GM18507 (cell line): ENCODE measurements around the gene MPC1.
"Not testable (repeated sequence)": the region's sequence is repeated elsewhere in the genome, so short reads cannot be mapped to it uniquely, and the experiment has no call there.

Source experiments
- DNase-seq: peaks from one replicate; pipeline ENCODE4 v3.0.0; 2011; ENCODE audit warnings: low read depth; ENCODE audit not compliant: insufficient read length; ENCODE audit errors: extremely low spot score
- FAIRE-seq: peaks from 2 replicates; lab custom pipeline; 2011; peaks lifted over from hg19 to GRCh38; lab: Jason Lieb, UNC

The MPC1 gene

DNA sequence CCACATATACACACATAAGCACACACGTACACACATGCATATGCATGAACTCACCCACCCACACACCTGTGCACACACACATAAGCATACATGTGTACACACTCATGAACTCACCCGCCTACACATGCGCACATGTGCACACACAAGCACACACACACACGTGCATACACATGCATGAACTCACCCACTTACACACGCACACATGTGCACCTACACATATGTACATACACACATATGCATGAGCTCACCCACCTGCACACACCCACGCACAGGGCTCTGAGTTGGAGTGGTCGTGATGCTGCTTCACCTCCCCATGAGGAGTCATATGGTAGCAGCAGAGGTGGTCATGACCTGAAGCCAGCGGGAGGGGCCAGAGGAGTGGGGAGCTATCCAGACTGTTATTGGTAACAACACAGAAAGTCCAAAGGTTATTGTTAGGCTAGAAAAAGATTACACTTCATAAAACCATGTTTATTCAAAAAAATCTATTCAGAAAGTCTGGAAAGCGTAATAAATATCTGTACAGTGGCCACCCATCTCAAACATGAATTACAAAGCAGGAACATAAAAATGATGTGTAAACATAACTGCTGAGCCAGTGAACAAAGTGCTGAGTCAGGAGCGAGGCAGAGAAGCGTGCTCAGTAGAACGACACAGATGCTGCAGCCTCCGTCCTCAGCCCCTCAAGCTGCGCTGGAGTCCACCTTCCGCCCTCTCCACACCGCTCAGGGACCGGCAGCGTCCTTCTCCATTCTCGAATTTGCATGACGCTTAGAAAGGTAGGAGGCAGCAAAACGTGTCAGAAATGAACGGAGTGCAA lies 26.4 kb upstream of the MPC1 start:
- FAIRE-seq = no peak
- no peak for DNase-seq

DNA sequence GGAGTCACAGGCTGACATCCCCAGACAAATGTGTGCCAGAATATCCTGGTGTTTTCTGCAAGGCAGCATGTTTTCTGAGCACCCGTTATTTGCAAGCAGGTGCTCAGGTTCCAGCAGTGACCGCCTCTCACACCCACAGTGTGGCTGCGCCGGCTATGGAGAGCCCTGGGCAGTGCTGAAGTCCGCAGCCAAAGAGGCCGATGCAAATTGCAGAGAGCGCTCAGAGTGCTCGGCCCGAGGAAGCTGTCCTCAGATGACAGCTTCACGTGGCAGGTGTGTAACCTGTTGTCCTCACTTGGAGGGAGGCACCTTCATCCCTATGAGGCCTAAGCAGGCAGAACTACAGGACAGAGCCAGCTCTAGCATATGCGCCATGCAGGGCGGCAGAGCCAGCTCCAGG lies 23.5 kb upstream of the MPC1 start:
- DNase-seq = no peak
- no peak for FAIRE-seq

DNA sequence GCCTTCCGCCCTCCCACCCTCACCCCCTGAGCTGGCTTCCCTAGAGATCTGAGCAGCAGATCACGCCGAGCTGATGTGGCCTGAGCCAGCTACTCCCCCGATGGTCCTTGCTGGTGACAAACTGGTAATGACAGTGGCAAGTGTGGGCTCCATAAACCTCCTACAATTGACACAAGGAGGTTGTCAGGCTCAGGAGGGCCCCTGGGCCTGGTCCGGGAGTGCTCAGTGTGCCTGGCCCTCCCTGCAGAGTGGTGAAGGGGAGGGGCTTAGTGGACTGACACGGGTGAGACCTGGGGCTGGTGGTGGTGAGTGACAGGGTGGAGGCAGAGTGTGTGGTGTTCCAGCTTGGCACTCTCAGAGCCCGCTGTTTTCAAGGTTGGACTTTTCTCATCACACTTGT lies 22.6 kb upstream of the MPC1 start:
- DNase-seq (no peak), FAIRE-seq (no peak)

DNA sequence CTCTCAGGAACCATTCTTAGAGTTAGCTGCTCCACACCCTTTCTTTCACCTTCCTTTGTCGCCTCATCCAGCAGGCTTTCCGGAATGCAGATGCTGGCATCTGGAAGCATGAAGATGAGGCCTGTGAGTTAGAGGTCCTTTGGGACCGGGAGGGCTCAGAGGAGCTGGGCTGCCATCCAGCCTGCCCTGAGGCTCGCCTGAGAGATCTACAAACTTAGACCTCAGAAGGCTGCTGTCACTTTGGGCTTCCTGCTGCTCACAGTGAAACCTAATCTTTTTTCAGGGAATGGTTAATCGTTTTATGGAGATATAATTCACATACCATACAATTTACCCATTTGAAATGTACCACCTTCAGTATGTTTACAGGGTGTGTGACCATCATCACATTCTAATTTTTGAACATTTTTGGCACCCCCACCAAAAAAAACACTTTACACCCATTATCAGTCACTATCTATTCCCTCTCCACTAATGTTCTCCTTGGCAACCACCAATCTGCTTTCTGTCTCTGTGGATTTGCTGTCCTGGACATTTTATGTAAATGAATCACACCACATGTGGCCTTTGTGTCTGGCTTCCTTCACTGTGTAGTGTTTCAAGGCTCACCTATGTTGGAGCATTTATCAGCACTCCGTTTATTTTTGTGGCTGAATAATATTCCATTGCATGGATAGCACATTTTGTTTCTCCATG lies 20.0 kb upstream of the MPC1 start:
- FAIRE-seq (no peak), DNase-seq (no peak)

DNA sequence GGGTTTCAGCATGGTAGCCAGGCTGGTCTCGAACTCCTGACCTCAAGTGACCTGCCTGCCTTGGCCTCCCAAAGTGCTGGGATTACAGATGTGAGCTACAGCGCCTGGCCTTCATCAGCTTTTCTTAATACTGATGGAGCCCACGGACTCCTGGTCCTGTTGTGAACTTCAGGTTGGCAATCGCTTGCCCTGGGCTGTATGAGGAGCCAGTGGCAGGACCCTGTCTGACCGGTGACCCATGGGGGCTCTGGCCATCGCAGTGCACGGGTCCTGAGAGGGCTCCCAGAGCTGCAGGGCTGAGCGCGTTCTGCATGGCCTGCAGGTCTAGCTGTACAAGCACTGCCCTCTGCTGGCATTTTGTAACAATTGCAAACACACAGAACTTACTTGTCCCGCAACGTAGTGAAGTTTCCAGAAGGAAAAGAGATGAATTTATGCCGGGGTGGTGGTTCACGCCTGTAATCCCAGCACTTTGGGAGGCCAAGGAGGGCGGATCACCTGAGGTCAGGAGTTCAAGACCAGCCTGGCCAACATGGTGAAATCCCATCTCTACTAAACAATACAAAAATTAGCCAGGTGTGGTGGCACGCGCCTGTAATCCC lies 18.0 kb upstream of the MPC1 start:
- DNase-seq (peak; percentile 56), FAIRE-seq (peak; percentile 86)

DNA sequence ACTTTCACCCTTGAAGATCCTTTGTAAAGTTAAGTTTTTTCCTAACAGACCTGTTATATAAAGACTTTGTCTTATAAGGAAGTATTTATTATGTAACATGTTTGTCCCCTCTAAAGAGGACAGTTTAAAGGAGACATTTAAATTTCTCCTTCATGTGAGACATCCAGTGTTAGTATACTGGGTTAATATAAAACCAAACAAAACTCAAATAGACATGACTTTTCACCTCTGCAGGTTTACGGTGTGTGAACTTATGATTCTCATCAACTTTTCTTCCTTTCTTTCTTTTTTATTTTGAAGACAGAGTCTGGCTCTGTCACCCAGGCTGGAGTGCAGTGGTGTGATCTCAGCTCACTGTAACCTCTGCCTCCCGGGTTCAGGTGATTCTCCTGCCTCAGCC lies 17.4 kb upstream of the MPC1 start:
- no peak for DNase-seq
- no peak for FAIRE-seq

DNA sequence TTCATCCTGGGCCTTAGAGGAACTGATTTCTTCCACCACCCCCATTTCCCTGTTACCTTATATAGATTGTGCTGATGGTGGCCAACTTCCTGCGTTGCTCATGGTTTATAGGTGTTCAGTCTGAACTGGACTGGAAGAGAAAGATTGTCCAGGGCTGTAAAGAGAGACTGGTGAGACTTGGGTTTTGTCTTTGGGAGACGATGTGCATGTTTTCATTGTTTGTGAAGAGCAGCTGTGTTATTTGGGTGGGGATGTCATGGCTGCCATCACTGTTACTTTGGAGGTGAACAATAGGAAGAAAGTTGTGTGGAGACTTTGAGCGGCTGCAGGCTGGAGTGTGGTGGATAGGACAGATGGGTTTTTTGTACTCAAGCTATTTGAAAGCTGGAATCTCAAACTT lies 15.6 kb upstream of the MPC1 start:
- no peak for FAIRE-seq
- DNase-seq = no peak

DNA sequence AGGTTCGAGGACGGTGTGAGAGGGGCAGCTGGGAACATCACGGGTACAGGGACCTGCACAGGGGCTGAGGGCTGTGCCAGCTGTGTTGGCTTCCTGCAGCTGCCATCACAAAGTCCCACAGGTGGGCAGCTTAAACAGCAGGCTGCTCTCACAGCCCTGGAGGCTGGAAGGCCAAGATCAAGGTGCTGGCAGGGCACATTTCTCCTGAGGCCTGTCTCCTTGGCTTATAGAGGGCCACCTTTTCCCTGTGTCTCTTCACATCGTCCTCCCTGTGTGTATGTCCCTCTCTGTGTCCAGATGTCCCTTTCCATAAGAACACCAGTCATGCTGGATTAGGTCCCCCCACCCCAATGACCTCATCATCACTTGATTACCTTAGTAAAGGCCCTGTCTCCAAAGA lies 15.1 kb upstream of the MPC1 start:
- FAIRE-seq (no peak), DNase-seq (no peak)

DNA sequence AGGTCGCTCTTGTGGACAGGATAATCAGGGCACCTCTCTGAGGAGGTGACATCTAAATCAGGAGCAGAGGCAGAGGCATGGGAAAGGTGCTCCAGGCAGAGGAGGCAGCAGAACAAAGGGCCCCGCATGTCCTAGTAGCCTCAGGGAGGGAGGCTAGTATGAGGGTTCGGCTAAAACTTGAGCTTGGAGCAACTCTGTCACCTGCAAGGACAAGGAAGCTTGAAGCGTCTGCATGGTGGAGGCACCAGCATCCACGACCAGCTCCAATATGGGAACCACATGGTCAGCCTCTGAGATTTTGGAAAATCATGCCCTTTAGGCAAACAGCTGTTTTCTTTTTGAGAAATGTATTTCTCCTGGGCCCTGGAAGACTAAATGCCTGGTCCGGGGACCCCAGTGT lies 13.0 kb upstream of the MPC1 start:
- FAIRE-seq (no peak), DNase-seq (no peak)

DNA sequence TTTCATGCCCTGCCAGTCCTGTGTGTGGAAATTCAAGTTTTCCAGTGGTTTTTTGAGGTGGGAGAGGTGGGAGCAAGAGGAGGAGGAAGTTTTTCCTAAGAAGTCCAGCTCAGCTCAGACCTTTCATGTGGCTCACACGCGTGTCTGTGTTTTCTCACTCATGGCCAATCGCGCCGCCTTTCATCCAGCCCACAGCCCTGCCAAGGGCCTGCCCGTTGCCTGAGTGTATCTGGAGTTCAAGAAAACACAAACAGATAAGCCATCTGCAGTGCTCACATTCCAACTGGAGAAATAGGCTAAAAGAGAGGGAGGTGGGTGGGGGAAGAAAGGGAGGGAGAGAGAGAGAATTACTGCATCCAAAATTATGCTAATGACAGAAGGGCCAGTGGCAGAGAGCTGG lies 12.6 kb upstream of the MPC1 start:
- FAIRE-seq (no peak), DNase-seq (no peak)

DNA sequence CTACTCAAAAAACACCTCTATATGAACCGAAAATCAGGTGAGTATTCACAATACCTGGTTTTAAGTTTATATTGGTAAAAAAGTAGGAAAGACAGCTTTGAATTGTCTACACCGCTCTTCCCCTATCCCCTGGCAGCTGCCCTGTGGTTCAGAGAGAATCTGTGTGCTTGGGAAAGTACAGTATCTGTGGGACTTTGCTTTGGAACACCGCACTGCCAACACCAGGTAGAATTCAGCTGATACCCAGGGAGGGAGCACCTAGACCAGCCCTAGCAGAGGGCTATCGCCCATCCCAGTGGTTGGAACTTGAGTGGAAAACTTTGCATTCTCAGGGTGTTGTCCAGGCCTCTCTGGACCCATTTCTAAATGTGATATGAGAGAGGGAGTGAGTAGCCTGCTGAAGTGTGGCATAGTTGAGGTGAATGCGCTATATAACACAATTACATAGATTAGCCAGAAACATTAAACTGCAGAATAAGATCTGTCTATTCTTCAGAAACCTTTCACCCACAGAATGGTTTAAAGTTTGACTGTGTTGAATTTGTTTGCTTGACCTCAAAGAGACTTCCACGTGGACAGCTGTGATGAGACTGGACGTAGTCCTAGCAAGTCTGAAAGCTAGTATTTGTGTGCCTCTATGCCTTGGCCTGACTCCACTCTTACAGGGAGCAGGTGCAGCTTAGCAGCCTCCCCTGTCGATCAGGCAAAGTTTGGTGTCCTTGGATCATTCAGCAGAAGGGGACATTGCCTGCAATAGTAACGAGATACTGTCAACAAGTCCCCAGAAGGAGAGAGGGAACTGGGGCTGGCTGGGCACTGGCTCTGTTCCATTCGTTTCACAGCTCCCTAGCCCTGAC lies 11.5 kb upstream of the MPC1 start:
- no peak for FAIRE-seq
- DNase-seq = no peak

DNA sequence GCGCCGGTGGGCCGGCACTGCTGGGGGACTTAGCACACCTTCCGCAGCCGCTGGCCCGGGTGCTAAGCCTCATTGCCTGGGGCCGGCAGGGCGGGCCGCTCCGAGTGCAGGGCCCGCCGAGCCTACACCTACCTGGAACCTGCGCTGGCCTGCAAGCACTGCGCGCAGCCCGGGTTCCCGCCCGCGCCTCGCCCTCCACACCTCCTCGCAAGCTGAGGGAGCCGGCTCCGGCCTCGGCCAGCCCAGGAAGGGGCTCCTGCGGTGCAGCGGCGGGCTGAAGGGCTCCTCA lies 10.7 kb upstream of the MPC1 start:
- FAIRE-seq = no peak
- DNase-seq = no peak

DNA sequence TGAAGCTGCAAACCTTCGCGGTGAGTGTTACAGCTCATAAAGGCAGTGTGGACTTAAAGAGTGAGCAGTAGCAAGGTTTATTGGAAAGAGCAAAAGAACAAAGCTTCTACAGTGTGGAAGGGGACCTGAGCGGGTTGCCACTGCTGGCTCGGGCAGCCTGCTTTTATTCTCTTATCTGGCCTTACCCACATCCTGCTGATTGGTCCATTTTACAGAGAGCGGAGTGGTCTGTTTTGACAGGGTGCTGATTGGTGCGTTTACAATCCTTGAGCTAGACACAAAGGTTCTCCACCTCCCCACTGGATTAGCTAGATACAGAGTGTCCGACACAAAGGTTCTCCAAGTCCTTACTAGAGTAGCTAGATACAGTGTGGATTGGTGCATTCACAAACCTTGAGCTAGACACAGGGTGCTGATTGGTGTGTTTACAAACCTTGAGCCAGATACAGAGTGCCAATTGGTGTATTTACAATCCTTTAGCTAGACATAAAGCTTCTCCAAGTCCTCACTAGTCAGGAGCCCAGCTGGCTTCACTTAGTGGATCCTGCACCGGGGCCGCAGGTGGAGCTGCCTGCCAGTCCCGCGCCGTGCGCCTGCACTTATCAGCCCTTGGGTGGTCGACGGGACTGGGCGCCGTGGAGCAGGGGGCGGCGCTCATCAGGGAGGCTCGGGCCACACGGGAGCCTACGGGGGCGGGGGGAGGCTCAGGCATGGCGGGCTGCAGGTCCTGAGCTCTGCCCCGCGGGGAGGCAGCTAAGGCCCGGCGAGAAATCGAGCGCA lies 10.2 kb upstream of the MPC1 start:
- not testable (repeated sequence) for FAIRE-seq

DNA sequence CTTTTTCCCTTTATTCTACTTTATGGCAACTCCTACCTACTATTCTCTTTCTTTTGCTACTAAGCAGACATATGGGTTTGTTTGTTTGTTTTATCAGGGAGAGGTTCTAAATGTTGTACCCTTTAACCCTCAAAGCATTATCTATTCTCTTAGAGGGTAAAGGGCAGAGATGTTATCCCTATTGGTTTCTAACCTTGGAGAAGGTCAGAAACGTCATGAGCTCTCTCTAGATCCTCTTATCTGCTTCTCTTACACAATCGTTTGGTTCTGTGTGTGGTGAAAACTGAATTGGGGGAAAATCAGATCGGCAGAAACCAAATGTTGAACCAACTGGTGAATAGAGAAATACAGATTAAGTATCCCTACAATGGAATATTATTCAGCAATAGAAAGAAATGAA lies 6.4 kb upstream of the MPC1 start:
- no peak for FAIRE-seq
- DNase-seq = no peak

More for the DNA sequence above, 10.2 kb upstream of the MPC1 start:
- not testable (repeated sequence) for DNase-seq

DNA sequence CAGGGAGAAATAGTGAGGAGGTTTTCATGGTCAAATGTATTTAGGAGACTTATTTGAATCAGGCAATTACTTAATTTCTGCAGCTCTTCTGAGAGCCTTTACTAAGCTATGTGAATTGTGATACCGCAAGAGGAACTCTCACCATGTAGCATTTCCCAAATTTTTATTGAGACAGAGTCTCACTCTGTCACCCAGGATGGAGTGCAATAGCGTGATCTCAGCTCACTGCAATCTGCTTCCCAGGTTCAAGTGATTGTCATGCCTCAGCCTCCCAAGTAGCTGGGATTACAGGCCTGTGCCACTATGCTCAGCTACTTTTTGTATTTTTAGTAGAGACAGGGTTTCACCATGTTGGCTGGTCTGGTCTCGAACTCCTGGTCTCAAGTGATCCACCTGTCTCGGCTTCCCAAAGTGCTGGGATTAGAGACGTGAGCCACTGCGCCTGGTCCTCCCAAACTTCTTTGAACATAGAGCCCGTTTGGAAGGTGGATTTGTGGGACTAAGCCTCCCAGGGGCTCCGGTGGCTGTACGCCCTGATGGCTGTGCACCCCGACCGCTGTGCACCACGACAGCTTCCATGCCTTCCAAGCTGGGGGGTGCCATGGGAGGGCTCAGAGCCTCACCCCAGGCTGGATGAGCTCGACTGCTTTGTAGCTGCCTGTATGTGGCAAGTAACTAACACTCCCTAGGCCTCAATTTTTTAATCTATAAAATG lies 5.7 kb upstream of the MPC1 start:
- FAIRE-seq (no peak), DNase-seq (no peak)

DNA sequence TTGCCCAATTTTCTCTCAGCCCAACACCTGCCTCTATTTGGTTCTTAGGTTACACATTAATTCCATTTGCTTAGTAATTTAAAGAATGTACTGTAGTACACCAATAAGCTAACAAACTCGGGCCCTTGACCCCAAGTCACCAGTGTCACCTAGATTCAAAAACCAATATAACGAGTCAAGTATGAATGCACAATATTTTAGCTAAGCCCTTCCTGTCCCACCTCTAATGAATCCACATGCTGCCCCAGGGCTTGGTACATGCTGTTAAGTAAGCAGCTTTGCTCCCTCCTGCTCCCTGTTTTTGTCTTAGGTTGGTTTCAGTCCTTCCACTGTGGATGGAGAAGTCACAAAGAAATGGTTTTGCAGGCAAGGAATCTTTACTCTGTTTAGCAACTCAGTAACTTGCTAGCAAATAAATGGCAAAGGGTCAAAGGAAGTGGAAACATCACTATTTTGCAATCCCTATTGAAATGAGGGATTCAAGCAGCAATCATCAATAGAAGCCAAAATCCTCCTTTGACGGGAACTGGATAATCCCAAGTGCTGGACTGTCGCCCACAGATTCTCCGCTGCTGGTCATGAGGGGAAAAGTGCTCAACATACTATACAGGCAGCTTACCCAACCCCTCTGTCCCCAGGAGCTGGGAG lies 5.0 kb upstream of the MPC1 start:
- DNase-seq = no peak
- FAIRE-seq = no peak

DNA sequence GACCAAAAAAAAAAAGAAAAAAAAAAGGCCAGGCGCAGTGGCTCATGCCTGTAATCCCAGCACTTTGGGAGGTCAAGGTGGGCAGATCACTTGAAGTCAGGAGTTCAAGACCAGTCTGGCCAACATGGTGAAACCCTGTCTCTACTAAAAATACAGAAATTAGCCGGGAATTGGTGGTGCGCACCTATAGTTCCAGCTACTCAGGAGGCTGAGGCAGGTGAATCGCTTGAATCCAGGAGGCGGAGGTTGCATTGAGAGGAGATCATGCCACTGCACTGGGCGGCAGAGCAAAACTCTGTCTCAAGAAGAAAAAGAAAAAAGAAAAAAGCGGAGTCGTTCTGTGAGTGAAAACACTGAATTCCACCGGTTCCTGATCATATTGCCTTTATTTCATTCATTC lies 4.4 kb upstream of the MPC1 start:
- not testable (repeated sequence) for FAIRE-seq, DNase-seq

DNA sequence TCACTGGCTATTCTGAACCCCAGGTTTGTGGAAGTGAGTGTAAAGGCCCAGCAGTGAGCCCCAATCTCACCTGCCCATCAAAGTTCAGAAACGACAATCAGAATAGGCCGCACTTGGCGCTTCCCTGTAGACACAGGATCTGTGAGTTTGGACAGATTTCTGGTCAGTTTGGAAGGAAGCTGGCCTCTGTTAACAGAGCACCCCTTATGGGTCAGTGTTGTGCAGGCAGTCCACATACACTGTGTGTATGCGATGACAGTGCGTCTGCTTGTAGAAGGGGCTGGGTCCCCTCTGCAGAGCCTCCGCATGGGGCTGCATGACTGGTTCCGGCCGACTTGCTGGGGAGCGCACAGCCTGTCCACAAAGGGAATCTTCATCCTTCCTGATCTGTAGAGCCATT lies 3.4 kb upstream of the MPC1 start:
- DNase-seq (no peak), FAIRE-seq (no peak)
